Thoracic aorta (tissue), 2 donors: ENCODE results near the gene ZNF433. TPM values are rescaled to one million over a fixed set of nuclear protein-coding genes. Genes with fewer than 3 reads are reported as not detected.
"Not testable (repeated sequence)": the region's sequence is repeated elsewhere in the genome, so short reads cannot be mapped to it uniquely, and the experiment has no call there.

Experiments used
- ATAC-seq: fragments of 150-250 bp; one replicate; pipeline ENCODE4 v1.8.0; 2017; ENCODE audit warnings: low read depth; ENCODE audit not compliant: insufficient number of reproducible peaks, low FRiP score
- DNase-seq: peaks from one replicate; pipeline ENCODE4 v3.0.0-alpha.2; 2020; ENCODE audit warnings: low spot score
- H3K27ac ChIP-seq, 2 donors: fragments of 200-600 bp; sonication (generic); 1 replicate in 1 of 2; 2 replicates in 1 of 2; pipeline ENCODE4 v1.5.1; 2016; ENCODE audit warnings: mild to moderate bottlenecking in 2 of 2, moderate library complexity in 2 of 2
- H3K27me3 ChIP-seq: fragments of 200-600 bp; sonication (generic); replicated peaks from 2 replicates; pipeline ENCODE4 v1.6.0; 2016; ENCODE audit warnings: mild to moderate bottlenecking; ENCODE audit not compliant: insufficient read depth
- H3K36me3 ChIP-seq: fragments of 200-600 bp; sonication (generic); one replicate; pipeline ENCODE4 v1.5.1; 2016
- H3K4me1 ChIP-seq, 2 donors: fragments of 200-600 bp; sonication (generic); 1 replicate in 1 of 2; 2 replicates in 1 of 2; pipeline versions ENCODE4 v1.5.1 to v1.6.0; 2016; ENCODE audit warnings: low read depth in 2 of 2, mild to moderate bottlenecking in 1 of 2; ENCODE audit not compliant: control insufficient read depth in 1 of 2
- H3K4me3 ChIP-seq: fragments of 200-600 bp; sonication (generic); 2 replicates; pipeline ENCODE4 v1.5.1; 2016; ENCODE audit warnings: mild to moderate bottlenecking
- H3K9me3 ChIP-seq: fragments of 200-600 bp; sonication (generic); 2 replicates; pipeline ENCODE4 v1.5.1; 2016
- CTCF ChIP-seq: fragments of 200-600 bp; sonication (generic); IDR thresholded peaks from one replicate; pipeline ENCODE4 v1.5.1; 2019; ENCODE audit warnings: antibody characterized with exemption
- total RNA-seq, 2 donors: library from RNA; depleted of rRNA; stranded (reverse); fragments of >200 nt; gene quantifications; one replicate each; pipeline versions ENCODE4 v1.1.0 to v1.2.3, GENCODE V29; 2016

Gene ZNF433
- 1 to 10 TPM; 6.6 to 7.0 TPM for total RNA-seq

GRCh38 chr19:12035220-12036172 is at the start of gene ZNF433:
Gene ZNF433, minus strand, starts transcription at chr19:12035679. Its CDS starts 140 bp downstream, at chr19:12035539.
- Histone ChIP-seq H3K9me3 (no peaks in the 10 kb centered on the region), H3K27ac (peak within 1 kb of the TSS; percentile 77 to 78), H3K36me3 (no peaks in the 10 kb centered on the region), H3K4me1 (peaks cover 6 to 16% of the 10 kb centered on the region in 2 donors), H3K27me3 (no peaks in the 10 kb centered on the region), H3K4me3 (peak within 1 kb of the TSS; percentile 87)
- peak; percentile 93 for ATAC-seq
- no peak for TF ChIP-seq CTCF
- DNase-seq, result peak; percentile 83

- Histone ChIP-seq H3K36me3 (peaks cover 20% of the 10 kb centered on the region), H3K9me3 (peaks cover 40% of the 10 kb centered on the region)
- ATAC-seq, H3K4me1 ChIP-seq, H3K27me3 ChIP-seq, DNase-seq, H3K27ac ChIP-seq, H3K4me3 ChIP-seq: not testable (repeated sequence)
Measured at GRCh38 chr19:12083336-12083735, 47.9 kb upstream of the ZNF433 start.

GRCh38 chr19:12077375-12077774 is 41.9 kb upstream of the ZNF433 start:
- no peak for TF ChIP-seq CTCF
- Histone ChIP-seq H3K4me3 (no peak overlapping the region), H3K27me3 (no peaks in the 10 kb centered on the region), H3K27ac (no peak overlapping the region), H3K9me3 (peaks cover 95% of the 10 kb centered on the region), H3K4me1 (no peaks in the 10 kb centered on the region), H3K36me3 (peaks cover 69% of the 10 kb centered on the region)
- DNase-seq (no peak), ATAC-seq (no peak)

GRCh38 chr19:12076331-12076730 is 40.9 kb upstream of the ZNF433 start:
- H3K9me3 ChIP-seq, result peaks cover 98% of the 10 kb centered on the region
- H3K4me1 ChIP-seq, ATAC-seq, DNase-seq, H3K27me3 ChIP-seq, H3K27ac ChIP-seq: not testable (repeated sequence)
- H3K36me3 ChIP-seq, result peaks cover 69% of the 10 kb centered on the region
- peak overlapping the region; percentile 1 for H3K4me3 ChIP-seq

- Histone ChIP-seq H3K36me3 (peaks cover 74% of the 10 kb centered on the region), H3K9me3 (peaks cover 98% of the 10 kb centered on the region), H3K27me3 (no peaks in the 10 kb centered on the region), H3K27ac (no peak overlapping the region), H3K4me1 (no peaks in the 10 kb centered on the region), H3K4me3 (peak overlapping the region; percentile 1)
- DNase-seq, result no peak
- TF ChIP-seq CTCF, result no peak
- ATAC-seq, result no peak
Measured at GRCh38 chr19:12075538-12076139, 40.2 kb upstream of the ZNF433 start.
